Limb (tissue), 2 donors: Measurements from ENCODE around the gene QKI.
"Not testable (repeated sequence)": the region's sequence is repeated elsewhere in the genome, so short reads cannot be mapped to it uniquely, and the experiment has no call there.

Experiments
- DNase-seq, 2 donors: peaks; one replicate each; pipeline ENCODE4 v3.0.0-alpha.2; 2016; ENCODE audit errors: extremely low spot score in 2 of 2

Gene QKI

DNA sequence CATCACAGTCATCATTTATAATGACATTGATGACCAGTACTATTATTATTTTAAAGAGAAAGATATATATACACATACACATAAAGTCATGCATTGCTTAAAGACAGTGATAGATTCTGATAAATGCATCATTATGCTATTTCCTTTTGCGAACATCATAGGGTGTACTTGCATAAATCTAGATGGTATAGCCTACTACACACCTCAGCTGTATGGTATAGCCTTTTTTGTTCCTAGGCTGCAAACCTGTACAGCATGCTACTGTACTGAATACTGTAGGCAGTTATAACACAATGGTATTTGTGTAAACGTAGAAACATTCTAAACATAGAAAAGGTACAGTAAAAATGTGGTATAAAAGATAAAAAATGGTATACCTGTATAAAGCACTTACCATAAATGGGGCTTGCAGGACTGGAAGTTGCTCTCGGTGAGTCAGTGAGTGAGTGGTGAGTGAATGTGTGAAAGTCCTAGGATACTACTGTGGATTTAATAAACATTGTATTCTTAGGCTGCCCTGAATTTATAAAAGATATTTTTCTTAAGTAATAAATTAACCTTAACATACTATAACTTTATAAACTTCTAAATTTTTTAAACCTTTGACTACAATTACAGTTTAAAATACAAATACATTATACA, 23.9 kb downstream of the QKI start:
- no peak for DNase-seq

DNA sequence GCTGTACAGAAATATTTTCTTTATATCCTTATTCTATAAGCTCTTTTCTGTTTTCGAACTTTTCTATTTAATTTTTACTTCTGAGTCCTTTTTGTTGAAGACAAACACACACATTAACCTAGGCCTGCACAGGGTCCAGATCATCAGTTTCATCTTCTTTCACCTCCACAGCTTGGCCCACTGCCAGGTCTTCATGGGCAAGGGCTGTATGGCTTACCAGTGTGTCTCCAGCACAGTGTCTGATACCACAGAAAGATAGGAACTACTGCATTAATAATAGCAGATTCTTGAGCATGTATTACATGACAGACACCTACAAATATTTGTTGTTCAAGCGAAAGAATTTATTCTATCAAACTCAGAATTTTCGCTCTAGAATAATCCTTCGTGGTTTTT, 24.4 kb downstream of the QKI start:
- DNase-seq = no peak

DNA sequence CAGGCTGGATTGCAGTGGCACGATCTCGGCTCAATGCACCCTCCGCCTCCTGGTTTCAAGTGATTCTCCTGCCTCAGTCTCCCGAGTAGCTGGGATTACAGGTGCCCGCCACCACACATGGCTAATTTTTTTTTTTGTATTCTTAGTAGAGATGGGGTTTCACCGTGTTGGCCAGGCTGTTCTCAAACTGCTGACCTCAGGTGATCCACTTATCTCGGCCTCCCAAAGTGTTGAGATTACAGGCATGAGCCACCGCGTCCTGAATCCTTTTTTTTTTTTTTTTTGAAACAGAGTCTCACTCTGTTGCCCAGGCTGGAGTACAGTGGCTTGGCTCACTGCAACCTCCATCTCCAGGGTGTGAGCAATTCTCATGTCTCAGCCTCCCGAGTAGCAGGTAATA, 24.9 kb downstream of the QKI start:
- DNase-seq = not testable (repeated sequence)

DNA sequence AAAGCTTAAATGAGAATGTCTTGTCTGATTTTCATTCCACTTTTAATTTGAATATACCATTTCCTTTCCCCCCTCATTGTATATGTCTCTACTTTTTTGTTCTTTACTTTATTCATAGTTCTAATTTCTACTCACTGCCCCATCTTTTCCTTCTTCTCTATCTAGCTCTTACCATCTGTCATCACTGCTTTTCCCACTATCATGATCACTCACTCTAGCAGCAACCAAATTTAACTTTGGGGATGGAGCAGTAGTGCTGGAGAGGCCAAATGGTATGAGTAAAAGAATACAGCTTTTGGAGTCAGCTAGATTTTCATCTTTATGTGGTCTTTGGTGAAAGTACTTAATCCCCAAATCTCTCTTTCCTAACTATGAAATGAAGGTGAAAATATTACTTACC, 25.5 kb downstream of the QKI start:
- no peak for DNase-seq

DNA sequence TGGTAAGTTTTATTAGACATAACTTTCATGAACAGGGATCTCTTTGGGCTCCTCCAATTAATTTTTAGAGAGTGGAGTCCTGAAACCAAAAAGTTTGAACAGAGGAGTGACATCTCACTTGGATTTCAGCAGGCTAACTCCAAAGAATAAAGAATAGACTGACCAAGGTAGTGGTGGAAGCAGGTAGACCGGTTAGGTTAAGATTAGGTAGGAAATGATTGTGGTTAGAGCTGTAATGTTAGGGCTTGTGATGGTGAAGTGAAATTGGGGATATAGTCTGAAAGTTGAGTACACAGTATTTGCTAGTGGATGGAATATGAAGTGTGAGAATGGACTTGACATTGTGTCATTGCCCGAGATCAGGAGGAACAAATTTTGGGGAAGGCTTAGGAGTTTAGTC, 27.8 kb downstream of the QKI start:
- no peak for DNase-seq

DNA sequence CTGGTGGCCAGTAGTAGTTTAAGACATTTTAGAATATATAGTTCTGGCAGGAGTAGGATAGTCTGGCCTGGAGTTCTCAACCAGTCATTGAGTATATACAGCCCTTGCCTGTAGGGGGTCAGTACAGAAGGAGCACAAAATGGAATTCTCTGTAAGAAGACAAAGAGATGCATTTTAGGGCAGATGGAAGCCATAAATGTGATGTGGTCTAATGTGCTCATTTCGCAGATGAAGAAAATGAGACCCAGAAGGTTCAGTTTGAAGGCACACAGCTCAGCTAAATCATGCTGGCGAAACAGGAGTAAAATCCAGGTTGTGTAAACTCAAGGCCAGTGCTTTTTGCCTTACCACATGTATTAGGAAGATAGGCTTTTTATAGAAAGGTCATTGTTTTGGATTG, 29.6 kb downstream of the QKI start:
- DNase-seq = no peak

DNA sequence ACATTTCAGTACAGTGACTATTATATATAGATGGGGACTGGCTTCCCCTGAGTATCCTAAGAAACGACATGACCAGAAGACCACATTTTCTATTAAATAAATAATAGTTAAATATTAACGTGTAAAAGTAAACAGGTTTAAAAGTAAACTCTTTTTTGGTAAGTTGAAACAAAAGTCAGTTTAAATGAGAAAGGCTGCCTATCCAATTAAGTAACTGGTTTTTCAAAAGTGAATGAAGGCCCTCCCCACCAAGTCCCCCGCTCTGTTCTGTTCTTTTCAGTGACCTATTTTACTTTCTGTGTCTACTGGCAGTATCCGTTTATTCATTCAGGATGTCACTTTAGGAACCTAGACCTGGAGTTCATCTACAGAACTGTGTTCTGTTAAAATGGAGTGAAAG, 32.0 kb downstream of the QKI start:
- DNase-seq = no peak

DNA sequence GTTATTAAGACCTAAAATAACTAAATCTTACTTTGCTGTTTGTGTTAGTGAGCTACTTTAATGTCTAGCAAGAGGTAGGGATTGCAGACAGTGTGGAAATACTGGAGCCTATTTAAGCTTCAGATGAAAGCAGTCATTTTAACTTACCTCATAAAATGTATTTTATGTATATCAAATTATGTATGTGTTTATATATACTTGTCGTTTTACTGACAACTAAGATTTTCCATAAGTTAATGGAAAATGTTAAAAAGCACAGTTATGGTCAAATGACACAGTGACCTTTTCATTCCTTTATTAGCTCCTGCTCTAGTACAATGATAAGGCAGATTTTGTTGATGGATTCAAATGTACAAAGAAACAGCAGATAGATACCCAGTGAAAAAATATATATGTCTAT, 34.6 kb downstream of the QKI start:
- no peak for DNase-seq

DNA sequence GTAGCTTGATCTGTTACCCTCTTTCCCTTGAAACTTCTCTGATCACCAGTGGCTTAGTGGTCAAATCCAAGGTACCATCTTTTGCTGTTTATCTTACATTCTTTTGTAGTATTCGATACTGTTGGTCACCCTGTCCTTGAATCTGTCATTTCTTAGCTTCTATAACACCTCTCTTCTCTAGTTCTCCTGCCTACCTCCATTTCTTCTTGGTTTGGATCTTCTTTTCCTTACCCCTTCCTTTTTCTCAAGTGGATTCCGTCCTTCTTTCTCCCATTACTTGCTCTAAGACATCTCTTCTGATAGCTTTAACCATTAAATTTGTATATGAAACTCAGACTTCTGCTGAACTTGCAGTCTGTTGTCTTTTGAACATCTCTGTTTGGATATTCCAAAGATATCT, 39.9 kb downstream of the QKI start:
- no peak for DNase-seq

DNA sequence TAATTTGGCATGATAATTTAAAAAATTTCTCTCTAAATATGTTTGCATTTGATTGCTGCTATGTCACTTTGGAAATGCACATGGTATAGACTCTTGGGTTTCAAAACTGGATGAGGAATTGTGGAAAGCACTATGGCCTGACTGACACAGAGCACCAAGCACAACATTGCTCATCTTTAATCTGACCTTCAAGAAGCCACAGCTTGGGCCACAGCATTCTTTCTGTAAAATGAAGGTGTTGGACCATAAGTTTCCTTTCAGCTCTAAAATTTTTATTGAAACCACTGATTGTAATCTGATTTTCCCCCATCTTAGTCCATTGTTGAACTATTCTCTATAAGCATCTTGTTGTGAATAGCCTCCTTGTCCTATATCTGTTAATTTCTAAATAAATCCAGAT, 41.0 kb downstream of the QKI start:
- no peak for DNase-seq

GRCh38 chr6:163457637-163458561, 43.4 kb downstream of the QKI start:
- no peak for DNase-seq

DNA sequence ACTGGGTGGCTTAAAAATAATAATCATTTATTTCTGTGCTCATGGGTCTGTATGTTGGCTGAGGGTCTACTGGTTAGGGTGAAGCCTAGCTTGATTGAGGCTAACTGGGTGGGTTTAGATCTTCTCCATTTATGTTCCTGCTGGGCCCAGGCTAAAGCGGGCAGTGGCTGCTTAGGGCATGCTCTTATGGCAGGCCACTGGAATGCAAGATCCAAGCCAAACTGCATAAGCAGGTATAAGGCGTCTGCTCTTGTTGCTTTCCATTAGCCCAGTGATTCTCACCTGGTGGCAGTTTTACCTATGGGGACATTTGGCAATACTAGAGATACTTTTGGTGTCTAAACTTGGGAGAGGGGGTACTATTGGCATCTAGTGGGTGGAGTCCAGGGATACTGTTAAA, 44.5 kb downstream of the QKI start:
- no peak for DNase-seq

- DNase-seq = no peak
Observed at GRCh38 chr6:163459536-163459935, 45.0 kb downstream of the QKI start.

DNA sequence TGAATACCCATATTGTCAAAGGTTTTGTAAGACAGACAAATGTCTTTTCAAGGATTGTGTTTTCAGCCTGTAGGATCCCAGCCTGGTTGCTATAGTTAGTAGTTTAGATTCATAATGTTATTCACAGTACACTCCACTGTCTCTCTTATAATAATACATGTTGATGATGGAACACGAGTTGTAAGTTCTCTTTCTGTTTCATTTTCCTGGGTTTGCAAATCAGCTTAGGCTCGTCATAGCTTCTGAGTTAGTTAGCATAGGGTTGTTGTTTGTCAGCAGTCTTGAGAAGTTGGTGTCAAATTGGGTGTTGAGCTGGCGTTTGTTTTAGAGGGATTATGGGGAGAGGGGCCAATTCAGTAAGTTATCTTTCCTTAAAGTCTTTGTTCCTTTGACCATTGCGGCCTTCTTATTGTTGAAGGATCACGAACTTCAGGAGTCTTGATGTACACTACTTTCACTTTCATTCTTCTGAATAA, 45.8 kb downstream of the QKI start:
- no peak for DNase-seq

DNA sequence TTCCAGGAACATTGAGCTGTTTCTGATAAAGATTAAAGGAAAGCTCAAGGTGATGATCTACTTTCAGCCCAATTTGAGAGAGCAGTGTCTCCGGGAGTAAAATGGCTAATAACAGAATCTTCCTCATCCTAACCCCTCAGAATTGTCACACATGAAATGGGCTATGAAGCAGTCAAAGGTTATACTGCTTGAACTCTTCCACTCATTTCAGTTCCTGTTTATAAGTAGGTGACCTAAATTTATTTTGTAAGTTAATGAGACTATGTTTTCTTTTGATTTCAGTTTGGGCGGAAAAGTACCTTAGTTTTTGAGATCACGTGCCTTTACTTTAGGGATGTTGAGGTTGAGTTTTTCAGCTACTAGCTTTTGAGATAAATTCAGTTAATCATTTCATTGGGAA, 47.2 kb downstream of the QKI start:
- DNase-seq = no peak

GRCh38 chr6:163463180-163463579, 48.7 kb downstream of the QKI start:
- DNase-seq = no peak

- DNase-seq = no peak
Observed at GRCh38 chr6:163463795-163464194, 49.3 kb downstream of the QKI start.

DNA sequence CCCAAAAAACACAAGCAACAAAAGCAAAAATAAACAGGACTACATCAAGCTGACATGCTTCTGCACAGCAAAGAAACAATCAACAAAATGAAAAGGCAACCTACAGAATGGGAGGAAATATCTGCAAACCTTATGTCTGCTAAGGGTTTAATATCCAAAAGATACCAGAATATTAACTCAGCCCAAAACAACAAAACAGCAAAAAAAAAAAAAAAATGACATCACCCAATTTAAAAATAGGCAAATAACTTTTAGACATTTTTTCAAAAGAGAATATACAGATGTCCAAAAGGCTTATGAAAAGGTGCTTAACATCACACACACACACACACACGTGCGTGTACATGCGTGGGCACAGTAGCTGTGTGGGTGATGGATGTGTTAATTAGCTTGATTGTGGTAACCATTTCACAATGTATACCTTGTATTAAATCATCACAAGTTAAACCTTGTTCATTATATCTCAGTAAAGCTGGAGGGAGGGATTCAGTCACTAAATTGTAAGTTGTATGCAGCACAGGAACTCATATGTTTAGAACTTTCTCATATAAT, 52.4 kb downstream of the QKI start:
- no peak for DNase-seq

DNA sequence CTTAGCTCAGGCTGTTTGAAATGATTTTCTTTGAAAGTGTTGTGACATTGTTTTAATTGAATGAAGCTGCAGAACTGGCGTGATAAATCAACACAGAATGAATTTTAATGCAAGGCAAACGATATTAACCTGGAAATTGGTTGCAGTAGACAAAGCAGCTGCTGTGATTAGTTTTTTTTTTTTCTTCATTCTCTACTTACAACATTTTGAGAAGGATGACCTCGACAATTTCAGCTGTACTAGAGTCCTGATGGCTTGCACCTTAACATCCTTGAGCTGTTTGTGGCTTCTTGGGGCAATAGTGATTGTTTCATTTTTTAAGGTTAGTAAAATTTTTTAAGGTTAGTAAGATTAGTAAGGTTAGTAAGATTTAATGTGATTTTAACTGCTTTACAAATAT, 54.2 kb downstream of the QKI start:
- no peak for DNase-seq

GRCh38 chr6:163469459-163469985, 55.0 kb downstream of the QKI start:
- DNase-seq = no peak

DNA sequence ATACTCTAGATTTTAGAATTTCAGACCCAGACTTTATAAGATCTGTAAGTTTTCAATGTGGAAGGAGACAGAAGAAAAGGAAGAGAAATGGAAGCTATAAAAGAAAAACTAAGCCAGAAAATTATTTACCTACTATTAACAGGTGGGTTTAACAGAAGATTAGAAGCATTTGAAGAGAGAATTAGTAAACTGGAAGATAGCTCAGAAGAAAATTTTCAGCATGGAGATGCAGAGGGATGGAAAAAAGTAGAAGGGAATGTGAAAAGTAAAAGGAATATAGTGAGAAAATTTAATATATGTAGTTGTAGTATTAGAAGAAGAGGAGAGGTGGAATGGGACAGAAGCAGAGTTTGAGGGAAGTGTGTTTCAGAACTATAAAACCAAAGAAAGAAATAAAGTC, 56.1 kb downstream of the QKI start:
- DNase-seq = no peak

- DNase-seq = no peak
Observed at GRCh38 chr6:163474581-163474980, 60.1 kb downstream of the QKI start.
